Glutamatergic neuron (in vitro differentiated cells): Measurements from ENCODE around the gene GSG1L2. TPM values are rescaled to one million over a fixed set of nuclear protein-coding genes. Genes with fewer than 3 reads are reported as not detected.

Source experiments
- DNase-seq: peaks from one replicate; pipeline ENCODE4 v3.0.0; 2022
- H3K27ac Mint-ChIP-seq: one replicate; pipeline ENCODE4 v1.8.0; 2020; ENCODE audit warnings: mild to moderate bottlenecking, mixed read lengths, inconsistent platforms; ENCODE audit not compliant: unreplicated experiment
- H3K27me3 Mint-ChIP-seq: one replicate; pipeline ENCODE4 v1.8.0; 2020; ENCODE audit warnings: mild to moderate bottlenecking, moderate library complexity, mixed read lengths, inconsistent platforms; ENCODE audit not compliant: unreplicated experiment
- H3K36me3 Mint-ChIP-seq: one replicate; pipeline ENCODE4 v1.8.0; 2020; ENCODE audit warnings: mild to moderate bottlenecking, mixed read lengths, inconsistent platforms; ENCODE audit not compliant: unreplicated experiment
- H3K4me1 Mint-ChIP-seq: one replicate; pipeline ENCODE4 v1.8.0; 2020; ENCODE audit warnings: mild to moderate bottlenecking, low read depth, mixed read lengths, inconsistent platforms; ENCODE audit not compliant: unreplicated experiment
- H3K4me3 Mint-ChIP-seq: one replicate; pipeline ENCODE4 v1.8.0; 2020; ENCODE audit warnings: mild to moderate bottlenecking, mixed read lengths, inconsistent platforms; ENCODE audit not compliant: unreplicated experiment
- H3K9me3 Mint-ChIP-seq: one replicate; pipeline ENCODE4 v1.8.0; 2020; ENCODE audit warnings: mild to moderate bottlenecking, moderate library complexity, mixed read lengths, inconsistent platforms; ENCODE audit not compliant: unreplicated experiment
- CTCF ChIP-seq: fragments of 200-600 bp; sonication (generic); IDR thresholded peaks from one replicate; pipeline ENCODE4 v1.5.0; 2021; ENCODE audit not compliant: partially characterized antibody, unreplicated experiment
- total RNA-seq: library from RNA; stranded (reverse); fragmentation: NEBNext Ultra II Directional; extraction: Animal tissue kit (Norgen Biotek cat#: 25700); gene quantifications from one replicate; pipeline ENCODE4 v1.2.1, GENCODE V29; 2021; ENCODE audit not compliant: unreplicated experiment

The GSG1L2 gene
- total RNA-seq, 1 donor from 2014 or later: not detected

GRCh38 chr17:9860851-9861250 is 39.0 kb upstream of the GSG1L2 start:
- no peaks in the 10 kb centered on the region for H3K4me1 Mint-ChIP-seq
- H3K27ac Mint-ChIP-seq: no peak overlapping the region
- H3K4me3 Mint-ChIP-seq: no peak overlapping the region
- H3K9me3 Mint-ChIP-seq: peaks cover 3% of the 10 kb centered on the region
- DNase-seq: no peak
- peaks cover 2% of the 10 kb centered on the region for H3K27me3 Mint-ChIP-seq
- TF ChIP-seq CTCF: no peak
- no peaks in the 10 kb centered on the region for H3K36me3 Mint-ChIP-seq

- Mint-ChIP-seq H3K9me3 (peaks cover 1% of the 10 kb centered on the region), H3K4me3 (no peak overlapping the region), H3K4me1 (no peaks in the 10 kb centered on the region), H3K27me3 (peaks cover under 1% of the 10 kb centered on the region), H3K27ac (no peak overlapping the region), H3K36me3 (no peaks in the 10 kb centered on the region)
- DNase-seq: no peak
- TF ChIP-seq CTCF: no peak
Observed at GRCh38 chr17:9859781-9860180, 37.9 kb upstream of the GSG1L2 start.

GRCh38 chr17:9855036-9855435 is 33.2 kb upstream of the GSG1L2 start:
- Mint-ChIP-seq H3K4me1 (no peaks in the 10 kb centered on the region), H3K27me3 (no peaks in the 10 kb centered on the region), H3K9me3 (peaks cover 1% of the 10 kb centered on the region), H3K4me3 (no peak overlapping the region), H3K27ac (no peak overlapping the region), H3K36me3 (no peaks in the 10 kb centered on the region)
- DNase-seq: no peak
- no peak for TF ChIP-seq CTCF

- H3K27ac Mint-ChIP-seq: no peak overlapping the region
- H3K36me3 Mint-ChIP-seq: no peaks in the 10 kb centered on the region
- peaks cover 1% of the 10 kb centered on the region for H3K9me3 Mint-ChIP-seq
- no peaks in the 10 kb centered on the region for H3K4me1 Mint-ChIP-seq
- H3K27me3 Mint-ChIP-seq: no peaks in the 10 kb centered on the region
- DNase-seq: no peak
- H3K4me3 Mint-ChIP-seq: no peak overlapping the region
- no peak for TF ChIP-seq CTCF
Observed at GRCh38 chr17:9854255-9854654, 32.4 kb upstream of the GSG1L2 start.

- Mint-ChIP-seq H3K9me3 (no peaks in the 10 kb centered on the region), H3K4me1 (no peaks in the 10 kb centered on the region), H3K27ac (no peak overlapping the region), H3K27me3 (no peaks in the 10 kb centered on the region), H3K36me3 (no peaks in the 10 kb centered on the region), H3K4me3 (no peak overlapping the region)
- no peak for DNase-seq
- TF ChIP-seq CTCF: no peak
Observed at GRCh38 chr17:9850151-9850550, 28.3 kb upstream of the GSG1L2 start.
